Stimulated activated memory B cell treated with anti-CD40 and anti-IgM and Interleukin-4, amounts not matched to agents 10 μg/mL and 1 μg/mL and 100 μg/mL, for 72 hours (primary cell): ENCODE data around the gene PSTPIP2.
A peak's percentile ranks its signal among the peaks of the same experiment; 100 is the strongest.
"Not testable (repeated sequence)": the region's sequence is repeated elsewhere in the genome, so short reads cannot be mapped to it uniquely, and the experiment has no call there.

Source experiments
- ATAC-seq: fragments of 150-1000 bp; cut with Tn5 transposase; 2 replicates; pipeline ENCODE4 v1.10.0; 2021
- H3K27ac Mint-ChIP-seq: one replicate; pipeline ENCODE4 v1.8.0; 2022; ENCODE audit warnings: mild to moderate bottlenecking, mixed read lengths
- H3K27me3 Mint-ChIP-seq: one replicate; pipeline ENCODE4 v1.8.0; 2022; ENCODE audit warnings: mixed read lengths
- H3K36me3 Mint-ChIP-seq: one replicate; pipeline ENCODE4 v1.8.0; 2022; ENCODE audit warnings: mixed read lengths
- H3K4me1 Mint-ChIP-seq: one replicate; pipeline ENCODE4 v1.8.0; 2022; ENCODE audit warnings: mixed read lengths
- H3K4me3 Mint-ChIP-seq: one replicate; pipeline ENCODE4 v1.8.0; 2022; ENCODE audit warnings: mild to moderate bottlenecking, moderate library complexity, mixed read lengths
- H3K9me3 Mint-ChIP-seq: one replicate; pipeline ENCODE4 v1.8.0; 2022; ENCODE audit warnings: mixed read lengths

PSTPIP2 gene

GRCh38 chr18:45995461-45995860 lies 76.6 kb downstream of the PSTPIP2 start:
- H3K27me3 Mint-ChIP-seq, result no peaks in the 10 kb centered on the region
- H3K27ac Mint-ChIP-seq, result no peak overlapping the region

GRCh38 chr18:45993438-45993837 lies 78.6 kb downstream of the PSTPIP2 start:
- ATAC-seq, result no peak
- H3K4me1 Mint-ChIP-seq, result peaks cover 8% of the 10 kb centered on the region
- peaks cover 2% of the 10 kb centered on the region for H3K9me3 Mint-ChIP-seq
- no peaks in the 10 kb centered on the region for H3K27me3 Mint-ChIP-seq
- H3K36me3 Mint-ChIP-seq, result no peaks in the 10 kb centered on the region
- H3K27ac Mint-ChIP-seq, result no peak overlapping the region
- no peak overlapping the region for H3K4me3 Mint-ChIP-seq

More at GRCh38 chr18:45995461-45995860, 76.6 kb downstream of the PSTPIP2 start:
- H3K4me3 Mint-ChIP-seq, result no peak overlapping the region
- no peak for ATAC-seq
- no peaks in the 10 kb centered on the region for H3K9me3 Mint-ChIP-seq
- H3K4me1 Mint-ChIP-seq, result peaks cover 12% of the 10 kb centered on the region
- H3K36me3 Mint-ChIP-seq, result no peaks in the 10 kb centered on the region

- ATAC-seq, H3K27ac Mint-ChIP-seq, H3K4me3 Mint-ChIP-seq, H3K9me3 Mint-ChIP-seq, H3K36me3 Mint-ChIP-seq, H3K4me1 Mint-ChIP-seq, H3K27me3 Mint-ChIP-seq: not testable (repeated sequence)
Observed at GRCh38 chr18:45992527-45992926, 79.5 kb downstream of the PSTPIP2 start.

GRCh38 chr18:45991788-45992187 lies 80.3 kb downstream of the PSTPIP2 start:
- H3K4me1 Mint-ChIP-seq, result no peaks in the 10 kb centered on the region
- no peak overlapping the region for H3K4me3 Mint-ChIP-seq
- ATAC-seq, result no peak

GRCh38 chr18:45984546-45985235 lies 87.4 kb downstream of the PSTPIP2 start:
- peaks cover 8% of the 10 kb centered on the region for H3K27me3 Mint-ChIP-seq
- no peak overlapping the region for H3K27ac Mint-ChIP-seq
- H3K9me3 Mint-ChIP-seq, result peaks cover 2% of the 10 kb centered on the region
- no peak overlapping the region for H3K4me3 Mint-ChIP-seq
- peaks cover 6% of the 10 kb centered on the region for H3K4me1 Mint-ChIP-seq
- ATAC-seq, result no peak
- no peaks in the 10 kb centered on the region for H3K36me3 Mint-ChIP-seq

More at GRCh38 chr18:45991788-45992187, 80.3 kb downstream of the PSTPIP2 start:
- Mint-ChIP-seq H3K27ac (no peak overlapping the region), H3K27me3 (no peaks in the 10 kb centered on the region), H3K36me3 (no peaks in the 10 kb centered on the region), H3K9me3 (peaks cover 2% of the 10 kb centered on the region)

- Mint-ChIP-seq H3K36me3 (no peaks in the 10 kb centered on the region), H3K9me3 (no peaks in the 10 kb centered on the region), H3K27ac (no peak overlapping the region), H3K4me1 (peaks cover 6% of the 10 kb centered on the region), H3K27me3 (peaks cover 8% of the 10 kb centered on the region), H3K4me3 (no peak overlapping the region)
- ATAC-seq, result no peak
Observed at GRCh38 chr18:45981821-45982220, 90.2 kb downstream of the PSTPIP2 start.

- Mint-ChIP-seq H3K4me1 (peaks cover 6% of the 10 kb centered on the region), H3K36me3 (no peaks in the 10 kb centered on the region), H3K27ac (no peak overlapping the region), H3K4me3 (no peak overlapping the region), H3K27me3 (peaks cover 8% of the 10 kb centered on the region), H3K9me3 (no peaks in the 10 kb centered on the region)
- no peak for ATAC-seq
Observed at GRCh38 chr18:45980229-45980628, 91.8 kb downstream of the PSTPIP2 start.

GRCh38 chr18:45978084-45978483 lies 94.0 kb downstream of the PSTPIP2 start:
- H3K36me3 Mint-ChIP-seq, result no peaks in the 10 kb centered on the region
- H3K27me3 Mint-ChIP-seq, result peaks cover 5% of the 10 kb centered on the region
- no peak overlapping the region for H3K27ac Mint-ChIP-seq
- H3K4me1 Mint-ChIP-seq, result peaks cover 4% of the 10 kb centered on the region
- H3K9me3 Mint-ChIP-seq, result no peaks in the 10 kb centered on the region
- no peak for ATAC-seq
- H3K4me3 Mint-ChIP-seq, result no peak overlapping the region

- Mint-ChIP-seq H3K27ac (no peak overlapping the region), H3K27me3 (no peaks in the 10 kb centered on the region), H3K36me3 (no peaks in the 10 kb centered on the region), H3K4me1 (no peaks in the 10 kb centered on the region), H3K4me3 (no peak overlapping the region), H3K9me3 (no peaks in the 10 kb centered on the region)
- no peak for ATAC-seq
Observed at GRCh38 chr18:45976974-45977373, 95.1 kb downstream of the PSTPIP2 start.

- Mint-ChIP-seq H3K36me3 (no peaks in the 10 kb centered on the region), H3K4me3 (no peak overlapping the region), H3K9me3 (no peaks in the 10 kb centered on the region), H3K27me3 (no peaks in the 10 kb centered on the region), H3K27ac (no peak overlapping the region), H3K4me1 (no peaks in the 10 kb centered on the region)
- ATAC-seq, result no peak
Observed at GRCh38 chr18:45976566-45976965, 95.5 kb downstream of the PSTPIP2 start.

GRCh38 chr18:45974088-45974536 lies 97.9 kb downstream of the PSTPIP2 start:
- H3K36me3 Mint-ChIP-seq, result no peaks in the 10 kb centered on the region
- H3K4me1 Mint-ChIP-seq, result no peaks in the 10 kb centered on the region
- ATAC-seq, result no peak
- no peaks in the 10 kb centered on the region for H3K27me3 Mint-ChIP-seq
- no peak overlapping the region for H3K4me3 Mint-ChIP-seq
- no peak overlapping the region for H3K27ac Mint-ChIP-seq
- no peaks in the 10 kb centered on the region for H3K9me3 Mint-ChIP-seq

- Mint-ChIP-seq H3K27ac (peak within 1 kb of the TSS; percentile 87), H3K9me3 (no peaks in the 10 kb centered on the region), H3K4me1 (peaks cover 29% of the 10 kb centered on the region), H3K27me3 (no peaks in the 10 kb centered on the region), H3K36me3 (peaks cover 15% of the 10 kb centered on the region), H3K4me3 (peak within 1 kb of the TSS; percentile 95)
- ATAC-seq, result peak; percentile 99
Observed at GRCh38 chr18:45967007-45967706, 104.9 kb downstream of the PSTPIP2 start, which contains the start of gene EPG5. TSS of gene EPG5 (minus strand) at chr18:45967329. CDS start at chr18:45967239, 90 bp downstream.

- not testable (repeated sequence) for ATAC-seq, H3K9me3 Mint-ChIP-seq, H3K27ac Mint-ChIP-seq, H3K27me3 Mint-ChIP-seq
- H3K36me3 Mint-ChIP-seq, result peaks cover 28% of the 10 kb centered on the region
- H3K4me3 Mint-ChIP-seq, result peak overlapping the region; percentile 25
- peaks cover 44% of the 10 kb centered on the region for H3K4me1 Mint-ChIP-seq
Observed at GRCh38 chr18:45964913-45965312, 107.1 kb downstream of the PSTPIP2 start.

- H3K4me3 Mint-ChIP-seq, result no peak overlapping the region
- H3K27me3 Mint-ChIP-seq, result no peaks in the 10 kb centered on the region
- peaks cover 28% of the 10 kb centered on the region for H3K36me3 Mint-ChIP-seq
- H3K4me1 Mint-ChIP-seq, result peaks cover 39% of the 10 kb centered on the region
- H3K27ac Mint-ChIP-seq, result peak overlapping the region; percentile 26
- ATAC-seq, result no peak
- no peaks in the 10 kb centered on the region for H3K9me3 Mint-ChIP-seq
Observed at GRCh38 chr18:45962866-45963265, 109.2 kb downstream of the PSTPIP2 start.

- Mint-ChIP-seq H3K27me3 (no peaks in the 10 kb centered on the region), H3K27ac (peak overlapping the region; percentile 26), H3K36me3 (peaks cover 28% of the 10 kb centered on the region), H3K9me3 (no peaks in the 10 kb centered on the region), H3K4me1 (peaks cover 35% of the 10 kb centered on the region), H3K4me3 (no peak overlapping the region)
- ATAC-seq, result no peak
Observed at GRCh38 chr18:45962461-45962860, 109.6 kb downstream of the PSTPIP2 start.

GRCh38 chr18:45959484-45959883 lies 112.6 kb downstream of the PSTPIP2 start:
- not testable (repeated sequence) for H3K27me3 Mint-ChIP-seq, H3K4me3 Mint-ChIP-seq, ATAC-seq, H3K27ac Mint-ChIP-seq, H3K9me3 Mint-ChIP-seq
- peaks cover 27% of the 10 kb centered on the region for H3K4me1 Mint-ChIP-seq
- H3K36me3 Mint-ChIP-seq, result peaks cover 40% of the 10 kb centered on the region
